Karpas-422 (cell line): Measurements from ENCODE around the gene TNRC6B. TPM values are rescaled to one million over a fixed set of nuclear protein-coding genes. Genes with fewer than 3 reads are reported as not detected.

Source experiments
- DNase-seq: peaks from one replicate; pipeline ENCODE4 v3.0.0-alpha.2; 2015
- H2AFZ ChIP-seq: fragments of 200-600 bp; sonication (generic); 2 replicates; pipeline ENCODE4 v1.6.1; 2014; ENCODE audit warnings: antibody characterized with exemption, low read length, mixed read lengths
- H3K27ac ChIP-seq: fragments of 200-600 bp; sonication (generic); 2 replicates; pipeline ENCODE4 v1.5.1; 2014; ENCODE audit warnings: mild to moderate bottlenecking, low read length, moderate library complexity
- H3K27me3 ChIP-seq: fragments of 200-600 bp; sonication (generic); 2 replicates; pipeline ENCODE4 v1.6.1; 2014; ENCODE audit warnings: low read length, mixed read lengths
- H3K36me3 ChIP-seq: fragments of 200-600 bp; sonication (generic); 2 replicates; pipeline ENCODE4 v1.6.1; 2014; ENCODE audit warnings: low read length, mixed read lengths; ENCODE audit not compliant: insufficient read depth
- H3K4me1 ChIP-seq: fragments of 200-600 bp; sonication (generic); 2 replicates; pipeline ENCODE4 v1.6.1; 2014; ENCODE audit warnings: mild to moderate bottlenecking, low read length, mixed read lengths
- H3K4me2 ChIP-seq: fragments of 200-600 bp; sonication (generic); 2 replicates; pipeline ENCODE4 v1.6.1; 2014; ENCODE audit warnings: low read length, low read depth, mild to moderate bottlenecking; ENCODE audit not compliant: poor library complexity, severe bottlenecking
- H3K4me3 ChIP-seq: fragments of 200-600 bp; sonication (generic); 2 replicates; pipeline ENCODE4 v1.5.1; 2014; ENCODE audit warnings: mild to moderate bottlenecking, antibody characterized with exemption, low read length, mixed read lengths
- H3K79me2 ChIP-seq: fragments of 200-600 bp; sonication (generic); 2 replicates; pipeline ENCODE4 v1.6.1; 2014; ENCODE audit warnings: mild to moderate bottlenecking, low read length, mixed read lengths
- H3K9ac ChIP-seq: fragments of 200-600 bp; sonication (generic); 2 replicates; pipeline ENCODE4 v1.6.0; 2014; ENCODE audit warnings: low read length
- H3K9me2 ChIP-seq: fragments of 200-600 bp; sonication (generic), shearing (Covaris generic); replicated peaks from 2 replicates; pipeline ENCODE4 v1.6.0; 2014; ENCODE audit warnings: mild to moderate bottlenecking, low read length, moderate library complexity; ENCODE audit not compliant: insufficient read depth
- H3K9me3 ChIP-seq: fragments of 300-700, 200-600 bp; sonication (generic); 2 replicates; pipeline ENCODE4 v1.6.1; 2014; ENCODE audit warnings: low read length, mixed read lengths
- H4K20me1 ChIP-seq: fragments of 200-600 bp; sonication (generic); 2 replicates; pipeline ENCODE4 v1.6.1; 2014; ENCODE audit warnings: mild to moderate bottlenecking, antibody characterized with exemption, low read length, low read depth; ENCODE audit not compliant: insufficient read depth
- total RNA-seq: library from RNA; depleted of rRNA; stranded (reverse); fragments of >200 nt; shearing (Covaris generic); gene quantifications from 2 replicates; pipeline ENCODE4 v1.2.3, GENCODE V29; 2014; ENCODE audit warnings: low replicate concordance

TNRC6B gene
- total RNA-seq, 1 experiment from 2014 or later = 32.0 TPM

DNA sequence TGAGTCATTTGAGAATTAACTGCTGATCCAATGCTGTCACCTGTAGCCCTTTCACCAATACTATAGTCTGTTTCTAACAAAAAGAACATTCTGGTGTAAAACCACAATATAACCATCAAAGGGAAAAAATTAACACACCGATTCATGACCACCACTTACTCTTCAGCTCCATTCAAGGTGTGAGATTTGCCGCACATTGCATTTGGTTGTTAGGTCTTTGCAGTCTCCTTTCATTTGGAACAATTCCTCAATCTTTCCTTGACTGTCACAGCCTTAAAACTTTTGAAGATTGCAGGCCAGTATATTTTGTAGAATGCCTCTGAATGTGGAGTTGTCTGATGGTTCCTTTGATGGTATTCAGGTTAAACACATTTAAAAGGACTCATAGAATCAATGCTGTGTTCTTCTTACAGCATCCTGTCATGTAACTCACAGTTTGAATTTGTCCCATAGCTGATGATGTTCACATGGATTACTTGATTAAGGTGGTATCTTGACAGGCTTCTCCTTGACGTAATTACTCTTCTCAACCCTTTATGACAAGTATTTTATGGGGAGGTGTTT is 63.6 kb downstream of the TNRC6B start:
- H3K9me3 ChIP-seq = no peaks in the 10 kb centered on the region
- no peaks in the 10 kb centered on the region for H3K9me2 ChIP-seq
- DNase-seq = no peak
- H3K27ac ChIP-seq = no peak overlapping the region
- H3K9ac ChIP-seq = no peak overlapping the region
- no peak overlapping the region for H3K4me2 ChIP-seq
- no peaks in the 10 kb centered on the region for H3K27me3 ChIP-seq
- H3K4me1 ChIP-seq = peaks cover 3% of the 10 kb centered on the region
- no peak overlapping the region for H2AFZ ChIP-seq
- H3K4me3 ChIP-seq = no peak overlapping the region
- peaks cover 3% of the 10 kb centered on the region; the same call in 1 of the 2 replicates for H4K20me1 ChIP-seq
- peaks cover 15% of the 10 kb centered on the region; the same call in 1 of the 2 replicates for H3K36me3 ChIP-seq
- H3K79me2 ChIP-seq = peaks cover 91% of the 10 kb centered on the region

DNA sequence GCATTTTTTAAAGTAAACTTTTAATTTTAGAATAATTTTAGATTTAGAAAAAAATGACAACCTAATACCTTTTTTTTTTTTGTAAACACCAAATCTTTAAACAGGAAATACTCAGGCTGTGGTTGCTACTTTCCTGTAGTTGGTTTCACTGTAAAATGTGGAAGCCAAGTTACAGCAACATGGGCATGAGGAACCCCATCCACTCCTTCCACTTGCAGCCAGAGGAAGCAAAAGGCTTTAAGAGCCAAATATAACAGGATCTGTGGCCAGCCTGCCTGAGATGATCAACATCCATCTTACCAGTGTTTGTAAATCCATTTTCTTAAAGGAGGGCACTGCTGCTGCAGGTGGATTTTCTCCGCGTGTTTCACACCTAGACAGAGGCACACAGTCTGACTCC is 66.2 kb downstream of the TNRC6B start:
- Histone ChIP-seq H3K79me2 (peaks cover 91% of the 10 kb centered on the region), H3K4me1 (peaks cover 9% of the 10 kb centered on the region)
- DNase-seq = no peak

GRCh38 chr22:40244586-40244985 is 66.9 kb downstream of the TNRC6B start:
- peaks cover 13% of the 10 kb centered on the region; the same call in 1 of the 2 replicates for H3K36me3 ChIP-seq
- no peak overlapping the region for H3K4me3 ChIP-seq
- H3K79me2 ChIP-seq = peaks cover 91% of the 10 kb centered on the region
- peaks cover 16% of the 10 kb centered on the region for H3K4me1 ChIP-seq
- no peaks in the 10 kb centered on the region; the same call in 1 of the 2 replicates for H4K20me1 ChIP-seq
- H3K9ac ChIP-seq = no peak overlapping the region
- H3K4me2 ChIP-seq = no peak overlapping the region
- H3K9me2 ChIP-seq = no peaks in the 10 kb centered on the region
- no peak overlapping the region for H3K27ac ChIP-seq
- H3K9me3 ChIP-seq = no peaks in the 10 kb centered on the region
- DNase-seq = no peak
- no peak overlapping the region for H2AFZ ChIP-seq
- no peaks in the 10 kb centered on the region for H3K27me3 ChIP-seq

More for the DNA sequence above, 66.2 kb downstream of the TNRC6B start:
- Histone ChIP-seq H3K9me3 (no peaks in the 10 kb centered on the region), H3K27ac (no peak overlapping the region), H3K27me3 (no peaks in the 10 kb centered on the region), H3K9me2 (no peaks in the 10 kb centered on the region), H4K20me1 (no peaks in the 10 kb centered on the region; the same call in 1 of the 2 replicates), H3K4me3 (no peak overlapping the region), H2AFZ (no peak overlapping the region), H3K36me3 (peaks cover 13% of the 10 kb centered on the region; the same call in 1 of the 2 replicates), H3K9ac (no peak overlapping the region), H3K4me2 (no peak overlapping the region)

GRCh38 chr22:40247976-40248375 is 70.3 kb downstream of the TNRC6B start:
- Histone ChIP-seq H3K9me2 (no peaks in the 10 kb centered on the region), H3K79me2 (peaks cover 91% of the 10 kb centered on the region), H3K36me3 (peaks cover 13% of the 10 kb centered on the region; the same call in 1 of the 2 replicates), H3K9me3 (no peaks in the 10 kb centered on the region), H3K9ac (no peak overlapping the region), H3K4me3 (no peak overlapping the region), H3K27ac (no peak overlapping the region), H3K4me2 (no peak overlapping the region), H3K27me3 (no peaks in the 10 kb centered on the region), H3K4me1 (peaks cover 27% of the 10 kb centered on the region), H2AFZ (no peak overlapping the region), H4K20me1 (no peaks in the 10 kb centered on the region)
- DNase-seq = no peak

DNA sequence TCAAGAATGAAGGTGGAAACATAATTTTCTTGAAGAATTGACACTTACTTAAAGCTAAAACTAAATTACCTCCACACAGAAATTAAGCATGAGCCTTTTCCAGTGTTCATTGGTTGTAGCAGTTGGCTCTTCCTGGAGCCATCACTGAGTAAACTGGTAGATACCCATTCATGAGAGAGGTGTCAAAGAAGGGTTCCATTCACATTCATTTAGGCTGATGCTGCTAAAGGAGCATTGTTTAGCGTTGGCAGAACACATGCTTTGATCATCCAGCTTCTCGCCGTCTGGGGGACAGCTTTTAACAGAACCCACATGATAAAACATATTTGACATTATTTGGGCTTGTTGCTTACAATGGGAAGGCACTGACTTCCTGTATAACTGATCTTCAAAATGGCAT is 71.6 kb downstream of the TNRC6B start:
- Histone ChIP-seq H3K79me2 (peaks cover 92% of the 10 kb centered on the region), H3K4me1 (peaks cover 24% of the 10 kb centered on the region), H3K36me3 (peaks cover 14% of the 10 kb centered on the region; the same call in 1 of the 2 replicates), H3K9me3 (no peaks in the 10 kb centered on the region), H4K20me1 (no peaks in the 10 kb centered on the region), H3K4me2 (peak overlapping the region; percentile 18), H2AFZ (no peak overlapping the region), H3K27me3 (no peaks in the 10 kb centered on the region), H3K9ac (no peak overlapping the region), H3K4me3 (no peak overlapping the region), H3K27ac (no peak overlapping the region), H3K9me2 (no peaks in the 10 kb centered on the region)
- DNase-seq = no peak

GRCh38 chr22:40250608-40251007 is 72.9 kb downstream of the TNRC6B start:
- Histone ChIP-seq H3K36me3 (peaks cover 8% of the 10 kb centered on the region; the same call in 1 of the 2 replicates), H3K4me2 (no peak overlapping the region), H2AFZ (no peak overlapping the region), H3K9ac (no peak overlapping the region), H3K27ac (peak overlapping the region; percentile 10; the same call in 1 of the 2 replicates), H3K9me2 (no peaks in the 10 kb centered on the region), H3K4me3 (no peak overlapping the region), H4K20me1 (no peaks in the 10 kb centered on the region), H3K79me2 (peaks cover 95% of the 10 kb centered on the region), H3K9me3 (no peaks in the 10 kb centered on the region), H3K4me1 (peaks cover 24% of the 10 kb centered on the region), H3K27me3 (no peaks in the 10 kb centered on the region)
- DNase-seq = no peak

- Histone ChIP-seq H3K36me3 (peaks cover 6% of the 10 kb centered on the region; the same call in 1 of the 2 replicates), H3K4me2 (no peak overlapping the region), H3K9ac (no peak overlapping the region), H3K79me2 (peaks cover 94% of the 10 kb centered on the region), H2AFZ (no peak overlapping the region), H4K20me1 (no peaks in the 10 kb centered on the region), H3K9me3 (no peaks in the 10 kb centered on the region), H3K27ac (peak overlapping the region; percentile 10; the same call in 1 of the 2 replicates), H3K9me2 (no peaks in the 10 kb centered on the region), H3K27me3 (no peaks in the 10 kb centered on the region), H3K4me1 (peaks cover 24% of the 10 kb centered on the region), H3K4me3 (no peak overlapping the region)
- DNase-seq = no peak
Observed at GRCh38 chr22:40251106-40251505, 73.4 kb downstream of the TNRC6B start.

DNA sequence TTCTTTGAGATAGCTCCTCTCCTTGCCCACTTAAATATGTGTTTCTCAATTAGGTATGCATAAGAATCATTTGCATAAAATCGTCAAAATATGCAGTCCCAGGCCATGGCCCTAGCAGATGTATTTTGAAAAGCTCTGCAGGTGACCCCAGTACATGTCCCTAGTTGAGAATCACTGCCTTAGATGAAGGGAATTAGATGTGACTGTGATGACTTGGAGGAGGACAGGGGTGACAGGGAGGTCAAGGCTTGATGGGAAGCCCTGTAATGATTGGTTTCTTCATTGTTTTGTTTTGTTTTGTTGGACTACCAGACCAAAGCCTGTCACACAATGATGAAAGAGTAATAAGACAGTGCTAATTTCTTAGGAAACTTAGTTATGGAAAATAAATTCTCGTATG is 74.4 kb downstream of the TNRC6B start:
- H3K36me3 ChIP-seq = peaks cover 6% of the 10 kb centered on the region; the same call in 1 of the 2 replicates
- H3K9ac ChIP-seq = no peak overlapping the region
- H3K27ac ChIP-seq = no peak overlapping the region
- H3K4me2 ChIP-seq = no peak overlapping the region
- no peak overlapping the region for H2AFZ ChIP-seq
- no peak overlapping the region for H3K4me3 ChIP-seq
- H3K9me2 ChIP-seq = no peaks in the 10 kb centered on the region
- H3K27me3 ChIP-seq = no peaks in the 10 kb centered on the region
- DNase-seq = no peak
- H4K20me1 ChIP-seq = no peaks in the 10 kb centered on the region
- peaks cover 24% of the 10 kb centered on the region for H3K4me1 ChIP-seq
- no peaks in the 10 kb centered on the region for H3K9me3 ChIP-seq
- H3K79me2 ChIP-seq = peaks cover 94% of the 10 kb centered on the region
